GM18909 (cell line): ENCODE results near the gene PSPN.
A peak's percentile ranks its signal among the peaks of the same experiment; 100 is the strongest.
"Not testable (repeated sequence)": the region's sequence is repeated elsewhere in the genome, so short reads cannot be mapped to it uniquely, and the experiment has no call there.

Source experiments
- ATAC-seq: cut with Tn5 transposase; IDR thresholded peaks from one replicate; pipeline ENCODE4 v1.9.1; 2021; ENCODE audit warnings: mild to moderate bottlenecking; ENCODE audit not compliant: unreplicated experiment, poor library complexity

PSPN gene

DNA sequence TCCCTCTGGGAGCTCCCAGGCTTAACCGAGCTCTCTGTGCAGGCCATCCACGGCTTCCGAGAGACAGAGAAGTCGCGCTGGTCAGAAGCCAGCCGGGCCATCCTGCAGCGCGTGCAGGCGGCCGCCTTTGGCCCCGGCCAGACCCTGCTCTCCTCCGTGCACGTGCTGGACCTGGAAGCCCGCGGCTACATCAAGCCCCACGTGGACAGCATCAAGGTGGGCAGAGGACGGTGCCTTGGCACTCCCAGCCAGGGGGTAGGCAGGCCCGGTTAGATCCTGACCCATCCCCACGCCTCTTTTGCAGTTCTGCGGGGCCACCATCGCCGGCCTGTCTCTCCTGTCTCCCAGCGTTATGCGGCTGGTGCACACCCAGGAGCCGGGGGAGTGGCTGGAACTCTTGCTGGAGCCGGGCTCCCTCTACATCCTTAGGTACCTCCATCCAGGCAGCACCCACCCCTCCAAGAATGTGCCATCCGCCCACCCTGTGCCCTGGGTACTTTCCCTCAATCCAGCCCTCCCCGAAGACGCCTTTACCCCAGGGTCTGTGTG is 1.5 kb downstream of the PSPN start:
- no peak for ATAC-seq

DNA sequence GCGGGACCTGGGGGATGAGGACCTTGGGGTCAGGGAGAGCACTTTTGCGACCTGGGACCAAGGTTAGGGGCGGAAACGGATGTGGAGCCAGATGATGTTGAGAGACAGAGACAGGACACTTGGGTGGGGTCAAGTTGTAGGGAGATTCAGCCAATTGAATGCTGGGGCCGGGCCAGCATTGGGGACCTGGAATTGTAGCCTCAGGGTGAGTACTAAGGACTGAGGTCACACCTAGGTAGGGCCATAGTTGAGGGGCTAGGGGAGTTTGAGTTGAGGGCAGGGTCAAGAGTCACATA is 2.0 kb downstream of the PSPN start:
- no peak for ATAC-seq

DNA sequence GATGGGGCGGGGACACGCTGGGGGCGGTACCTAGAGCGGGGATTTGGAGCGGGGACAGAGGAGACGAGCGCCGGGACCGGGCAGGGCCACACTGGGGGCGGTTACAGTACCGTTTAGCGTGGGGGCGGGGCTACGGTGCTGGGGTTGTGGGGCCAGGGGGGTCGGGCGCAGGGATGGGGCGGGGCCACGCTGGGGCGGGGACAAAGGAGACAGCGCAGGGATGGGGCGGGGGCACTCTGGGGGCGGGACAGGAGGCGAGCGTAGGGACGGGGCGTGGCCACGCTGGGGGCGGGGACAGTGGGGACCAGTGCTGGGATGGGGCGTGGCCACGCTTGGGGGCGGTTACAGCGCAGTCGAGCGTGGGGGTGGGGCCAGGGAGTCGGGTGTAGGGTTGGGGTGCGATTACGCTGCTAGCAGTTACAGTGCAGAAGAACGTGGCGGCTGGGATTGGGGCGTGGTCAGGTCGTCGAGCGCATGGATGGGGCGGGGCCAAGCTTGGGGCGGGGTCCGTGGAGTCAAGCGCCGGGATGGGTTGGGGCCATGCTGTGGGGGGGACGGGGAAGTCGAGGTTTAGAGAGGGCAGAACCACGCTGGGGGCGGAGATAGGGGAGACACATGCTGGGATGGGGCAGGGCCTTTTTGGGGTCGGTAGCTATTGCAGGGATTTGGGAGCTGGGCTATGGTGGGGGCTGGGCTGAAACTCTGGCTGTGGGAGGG is 2.5 kb downstream of the PSPN start:
- peak; percentile 65 for ATAC-seq

DNA sequence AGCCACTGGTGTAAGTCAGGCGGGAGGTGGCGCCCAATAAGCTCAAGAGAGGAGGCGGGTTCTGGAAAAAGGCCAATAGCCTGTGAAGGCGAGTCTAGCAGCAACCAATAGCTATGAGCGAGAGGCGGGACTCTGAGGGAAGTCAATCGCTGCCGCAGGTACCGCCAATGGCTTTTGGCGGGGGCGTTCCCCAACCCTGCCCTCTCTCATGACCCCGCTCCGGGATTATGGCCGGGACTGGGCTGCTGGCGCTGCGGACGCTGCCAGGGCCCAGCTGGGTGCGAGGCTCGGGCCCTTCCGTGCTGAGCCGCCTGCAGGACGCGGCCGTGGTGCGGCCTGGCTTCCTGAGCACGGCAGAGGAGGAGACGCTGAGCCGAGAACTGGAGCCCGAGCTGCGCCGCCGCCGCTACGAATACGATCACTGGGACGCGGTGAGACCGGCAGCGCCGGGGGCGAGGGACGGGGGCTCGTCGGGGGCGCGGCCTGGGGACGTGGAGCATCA is 3.1 kb downstream of the PSPN start, which contains the start of gene ALKBH7:
Gene ALKBH7 (plus strand): TSS at position 201 of the 502 bp plus-strand sequence. CDS start 27 bp downstream, at position 228.
- ATAC-seq: peak; percentile 73

DNA sequence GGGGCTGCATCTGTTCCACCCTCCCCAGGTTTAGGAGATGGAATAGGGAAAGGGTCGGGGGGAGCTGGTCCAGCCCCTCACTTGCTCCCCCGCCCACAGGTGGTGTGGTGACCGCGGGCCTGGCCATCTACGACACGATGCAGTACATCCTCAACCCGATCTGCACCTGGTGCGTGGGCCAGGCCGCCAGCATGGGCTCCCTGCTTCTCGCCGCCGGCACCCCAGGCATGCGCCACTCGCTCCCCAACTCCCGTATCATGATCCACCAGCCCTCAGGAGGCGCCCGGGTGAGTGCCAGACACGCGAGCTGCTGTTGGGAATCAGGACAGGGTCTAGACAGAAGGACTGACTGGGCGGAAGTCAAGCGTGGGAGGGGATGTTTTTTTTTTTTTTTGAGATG is 11.4 kb downstream of the PSPN start:
- no peak for ATAC-seq

DNA sequence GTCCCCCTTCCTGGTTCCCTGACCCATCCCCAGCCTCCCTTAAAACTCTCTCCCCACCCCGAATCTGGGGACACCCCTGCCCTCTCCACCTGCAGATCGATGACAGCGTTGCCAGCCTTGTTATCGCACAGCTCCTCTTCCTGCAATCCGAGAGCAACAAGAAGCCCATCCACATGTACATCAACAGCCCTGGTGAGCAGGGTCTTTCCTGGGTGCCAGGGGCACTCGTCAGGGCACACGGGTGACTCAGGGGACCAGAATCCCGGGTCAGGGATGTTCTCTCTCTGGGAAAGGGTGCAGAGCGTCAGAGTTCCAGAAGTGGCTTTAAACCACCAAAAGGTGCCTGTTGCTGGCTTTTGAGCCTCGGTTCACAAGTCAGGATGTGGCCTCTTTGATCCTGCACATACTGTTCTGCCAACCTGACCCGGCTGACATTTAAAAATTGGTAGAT is 13.4 kb downstream of the PSPN start:
- ATAC-seq: peak; percentile 15

DNA sequence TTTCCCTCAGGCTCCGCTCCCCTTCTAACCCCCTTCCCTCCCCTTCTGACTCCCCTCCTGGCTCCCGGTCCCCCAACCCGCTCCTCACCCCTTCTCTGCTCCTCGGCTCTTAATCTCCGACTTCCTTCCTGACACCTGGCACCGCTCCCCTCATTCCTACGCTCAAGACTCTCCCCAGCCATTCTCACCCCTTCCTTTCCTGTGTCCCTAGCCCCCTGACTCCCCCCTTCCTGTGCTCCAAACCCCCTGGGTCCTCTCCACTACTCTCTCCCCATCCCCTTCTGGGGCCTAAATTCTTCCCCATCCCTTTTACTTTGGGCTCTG is 13.7 kb downstream of the PSPN start:
- peak; percentile 2 for ATAC-seq

DNA sequence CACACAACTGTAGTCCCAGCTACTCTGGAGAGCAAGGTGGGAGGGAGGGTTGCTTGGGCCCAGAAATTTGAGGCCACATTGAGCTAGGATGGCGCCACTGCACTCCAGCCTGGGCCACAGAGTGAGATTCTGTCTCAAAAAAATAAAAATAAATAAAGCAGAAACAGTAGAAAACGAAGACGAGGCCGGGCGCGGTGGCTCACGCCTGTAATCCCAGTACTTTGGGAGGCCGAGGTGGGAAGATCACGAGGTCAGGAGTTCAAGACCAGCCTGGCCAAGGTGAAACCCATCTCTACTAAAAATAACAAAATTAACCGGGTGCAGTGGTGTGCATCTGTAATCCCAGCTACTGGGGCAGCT is 14.9 kb downstream of the PSPN start:
- not testable (repeated sequence) for ATAC-seq

DNA sequence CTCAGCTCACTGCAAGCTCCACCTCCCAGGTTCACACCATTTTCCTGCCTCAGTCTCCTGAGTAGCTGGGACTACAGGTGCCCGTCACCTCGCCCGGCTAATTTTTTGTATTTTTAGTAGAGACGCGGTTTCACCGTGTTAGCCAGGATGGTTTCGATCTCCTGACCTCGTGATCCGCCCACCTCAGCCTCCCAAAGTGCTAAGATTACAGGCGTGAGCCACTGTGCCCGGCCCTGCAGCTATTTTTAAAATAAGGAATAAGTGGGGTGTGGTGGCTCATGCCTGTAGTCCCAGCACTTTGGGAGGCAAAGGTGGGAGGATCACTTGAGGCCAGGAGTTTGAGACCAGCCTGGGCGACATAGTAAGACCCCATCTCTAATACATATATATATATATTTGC is 15.3 kb downstream of the PSPN start:
- not testable (repeated sequence) for ATAC-seq

DNA sequence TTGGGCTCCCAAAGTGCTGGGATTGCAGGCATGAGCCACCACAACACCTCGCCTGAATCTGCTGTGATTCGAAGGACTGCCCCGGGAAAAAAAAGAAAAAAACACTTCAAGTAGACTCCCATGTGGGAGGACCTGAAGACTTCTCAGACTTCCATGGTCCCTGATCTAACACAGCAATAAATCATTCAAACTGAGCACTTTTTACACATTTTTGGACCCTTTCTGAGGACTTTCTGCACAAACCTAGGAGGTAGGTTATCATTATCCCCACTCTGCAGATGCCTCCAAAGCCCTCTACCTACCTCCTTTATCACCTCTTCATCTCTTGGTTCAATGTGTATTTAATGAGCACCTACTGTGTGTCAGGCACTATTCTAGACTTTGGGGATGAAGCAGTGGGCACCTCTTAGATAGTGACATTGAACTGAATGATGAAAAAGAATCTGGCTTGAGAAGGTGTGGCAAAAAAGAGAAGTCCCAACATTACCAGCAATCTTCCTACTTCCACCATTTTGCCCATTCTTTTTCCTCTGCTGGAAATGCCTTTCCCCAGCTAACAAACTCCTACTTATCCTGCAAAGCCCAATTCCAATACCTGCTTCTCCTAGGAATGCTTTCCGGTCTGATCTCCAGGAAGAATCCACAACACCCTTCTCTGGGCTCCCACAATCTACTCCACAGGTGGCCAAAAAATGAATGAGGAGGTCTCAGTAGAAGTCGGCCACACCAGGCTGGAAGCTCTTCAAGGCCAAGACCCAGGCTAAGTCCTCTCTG is 16.0 kb downstream of the PSPN start:
- no peak for ATAC-seq

DNA sequence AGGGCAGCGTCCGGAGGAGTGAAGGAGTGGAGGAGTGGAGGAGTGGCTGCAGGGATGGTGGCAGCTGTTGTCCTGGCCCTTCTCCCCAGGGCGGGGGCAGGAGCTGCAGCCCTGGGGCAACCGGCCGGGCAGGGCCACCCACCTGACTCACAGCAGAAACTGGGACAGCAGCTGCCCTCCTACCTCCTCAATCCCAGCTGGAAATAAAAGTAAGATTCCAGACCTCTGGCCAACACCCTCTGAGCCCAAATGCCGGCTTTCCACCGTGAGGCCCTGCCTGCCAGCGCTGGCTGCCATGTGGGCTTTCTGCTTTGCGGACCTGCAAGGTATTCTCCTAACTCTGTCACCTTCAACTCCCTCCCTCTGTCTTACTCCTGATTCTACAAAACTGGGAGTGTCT is 17.7 kb downstream of the PSPN start:
- ATAC-seq: no peak

DNA sequence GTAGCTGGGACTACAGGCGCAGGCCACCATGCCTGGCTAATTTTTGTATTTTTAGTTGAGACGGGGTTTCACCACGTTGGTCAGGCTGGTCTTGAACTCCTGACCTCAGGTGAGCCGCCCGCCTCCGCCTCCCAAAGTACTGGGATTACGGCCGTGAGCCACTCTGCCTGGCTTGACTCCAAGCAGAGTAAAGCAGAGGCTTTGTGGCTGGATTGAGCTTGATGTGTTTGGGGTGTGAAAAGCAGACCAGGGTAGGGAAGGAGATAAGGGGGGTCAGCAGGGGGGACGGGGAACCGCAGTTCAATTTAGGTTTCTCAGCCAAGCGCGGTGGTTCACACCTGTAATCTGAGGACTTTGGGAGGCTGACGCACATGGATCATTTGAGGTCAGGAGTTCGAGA is 18.6 kb downstream of the PSPN start:
- no peak for ATAC-seq

DNA sequence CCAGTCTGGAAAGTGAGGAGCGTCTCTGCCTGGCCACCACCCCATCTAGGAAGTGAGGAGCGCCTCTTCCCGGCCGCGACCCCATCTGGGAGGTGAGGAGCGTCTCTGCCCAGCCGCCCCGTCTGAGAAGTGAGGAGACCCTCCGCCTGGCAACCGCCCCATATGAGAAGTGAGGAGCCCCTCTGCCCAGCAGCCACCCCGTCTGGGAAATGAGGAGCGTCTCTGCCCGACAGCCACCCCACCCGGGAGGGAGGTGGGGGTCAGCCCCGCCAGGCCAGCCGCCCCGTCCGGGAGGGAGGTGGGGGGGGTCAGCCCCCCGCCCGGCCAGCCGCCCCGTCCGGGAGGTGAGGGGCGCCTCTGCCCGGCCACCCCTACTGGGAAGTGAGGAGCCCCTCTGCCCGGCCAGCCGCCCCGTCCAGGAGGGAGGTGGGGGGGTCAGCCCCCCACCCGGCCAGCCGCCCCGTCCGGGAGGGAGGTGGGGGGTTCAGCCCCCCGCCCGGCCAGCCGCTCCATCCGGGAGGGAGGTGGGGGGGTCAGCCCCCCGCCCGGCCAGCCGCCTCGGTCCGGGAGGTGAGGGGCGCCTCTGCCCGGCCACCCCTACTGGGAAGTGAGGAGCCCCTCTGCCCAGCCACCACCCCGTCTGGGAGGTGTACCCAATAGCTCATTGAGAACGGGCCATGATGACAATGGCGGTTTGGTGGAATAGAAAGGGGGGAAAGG is 20.3 kb downstream of the PSPN start:
- ATAC-seq: not testable (repeated sequence)

DNA sequence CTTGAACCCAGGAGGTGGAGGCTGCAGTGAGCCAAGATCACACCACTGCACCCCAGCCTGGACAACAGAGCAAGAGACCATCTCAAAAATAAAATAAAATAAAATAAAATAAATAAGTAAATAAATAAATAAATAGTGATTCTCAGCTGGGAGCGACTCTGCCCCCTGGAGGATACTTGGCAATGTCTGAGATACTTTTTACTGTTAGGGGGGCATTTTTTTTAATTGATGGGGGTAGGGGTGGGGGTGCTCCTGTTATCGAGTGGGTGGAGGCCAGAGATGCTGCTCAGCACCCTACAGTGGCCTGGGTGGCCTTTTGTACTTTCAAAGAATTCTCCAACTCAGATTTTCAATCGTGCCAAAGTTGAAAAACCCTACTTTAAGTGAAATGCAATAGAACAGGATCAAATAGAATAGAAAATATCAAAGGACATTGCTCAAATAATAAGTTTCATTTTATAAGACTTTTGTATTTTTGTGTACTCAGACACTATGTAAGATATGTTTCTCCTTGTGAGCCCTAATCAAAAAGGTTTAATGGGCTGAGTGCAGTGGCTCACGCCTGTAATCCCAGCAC is 21.5 kb downstream of the PSPN start:
- no peak for ATAC-seq

DNA sequence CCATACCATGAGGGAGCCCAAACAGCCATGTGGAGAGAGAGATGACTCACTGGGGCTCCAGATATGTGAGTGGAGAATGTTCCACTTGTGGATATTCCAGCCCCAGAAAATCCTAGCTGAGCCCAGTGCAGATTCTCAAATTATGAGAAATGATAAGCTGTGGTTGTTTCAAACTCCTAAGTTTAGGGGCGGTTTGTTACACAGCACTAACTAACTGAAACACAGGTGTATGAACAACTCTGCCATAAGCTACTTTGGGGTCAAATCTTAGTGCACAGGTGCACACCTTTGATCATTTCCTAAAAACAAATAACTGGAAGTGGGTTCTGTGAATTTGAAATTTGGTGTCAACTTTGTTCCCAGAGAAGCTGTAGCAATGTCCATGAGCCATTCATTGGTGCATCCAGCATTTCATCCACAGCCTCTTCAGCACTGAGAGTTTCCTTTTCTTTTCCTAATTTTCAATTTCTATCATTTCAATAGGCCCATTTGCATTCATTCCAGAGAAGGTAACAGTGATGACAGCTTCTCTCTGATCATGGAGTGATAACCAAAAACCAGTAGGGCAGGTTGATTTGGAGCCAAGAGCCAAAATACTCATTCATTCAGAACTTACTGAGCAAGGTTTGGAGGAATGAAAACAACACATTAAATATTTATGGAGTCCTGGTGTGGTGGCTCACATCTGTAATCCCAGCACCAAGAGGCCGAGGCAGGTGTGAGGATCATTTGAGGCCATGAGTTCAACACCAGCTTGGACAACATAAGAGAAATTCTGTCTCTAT is 23.2 kb downstream of the PSPN start:
- no peak for ATAC-seq

DNA sequence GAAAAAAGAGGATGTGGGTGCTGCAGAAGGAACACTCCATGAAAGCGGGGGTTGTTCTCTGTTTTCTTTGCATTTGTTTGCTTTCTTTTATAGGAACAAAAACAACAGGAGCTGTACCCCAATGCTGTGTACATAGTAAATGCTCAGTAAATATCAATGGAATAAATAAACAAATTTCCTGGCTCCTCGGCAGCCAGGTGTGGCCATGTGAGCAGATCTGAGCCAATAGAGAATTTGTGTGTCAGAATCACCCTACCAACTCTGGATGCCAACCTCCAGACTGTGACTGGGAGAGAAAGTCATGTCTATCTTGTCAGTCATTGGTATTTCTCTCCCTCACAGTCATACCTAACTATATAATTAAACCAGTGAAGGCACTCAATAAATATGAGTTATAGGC is 25.0 kb downstream of the PSPN start:
- no peak for ATAC-seq

DNA sequence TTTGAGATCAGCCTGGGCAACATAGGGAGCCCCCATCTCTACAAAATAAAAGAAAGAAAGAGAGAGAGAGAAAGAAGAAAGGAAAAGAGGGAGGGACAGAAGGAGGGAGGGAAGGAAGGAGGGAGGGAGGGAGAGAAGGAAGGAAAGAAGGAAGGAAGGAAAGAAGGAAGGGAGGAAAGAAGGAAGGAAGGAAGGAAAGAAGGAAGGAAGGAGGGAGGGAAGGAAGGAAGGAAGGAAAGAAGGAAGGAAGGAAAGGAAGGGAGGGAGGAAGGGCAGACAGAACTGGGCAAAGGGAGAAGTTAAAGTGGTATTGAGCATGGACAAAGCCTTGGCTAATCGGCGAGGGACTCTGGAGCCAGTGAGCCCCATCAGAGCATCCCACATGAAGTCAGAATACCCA is 26.5 kb downstream of the PSPN start:
- not testable (repeated sequence) for ATAC-seq

DNA sequence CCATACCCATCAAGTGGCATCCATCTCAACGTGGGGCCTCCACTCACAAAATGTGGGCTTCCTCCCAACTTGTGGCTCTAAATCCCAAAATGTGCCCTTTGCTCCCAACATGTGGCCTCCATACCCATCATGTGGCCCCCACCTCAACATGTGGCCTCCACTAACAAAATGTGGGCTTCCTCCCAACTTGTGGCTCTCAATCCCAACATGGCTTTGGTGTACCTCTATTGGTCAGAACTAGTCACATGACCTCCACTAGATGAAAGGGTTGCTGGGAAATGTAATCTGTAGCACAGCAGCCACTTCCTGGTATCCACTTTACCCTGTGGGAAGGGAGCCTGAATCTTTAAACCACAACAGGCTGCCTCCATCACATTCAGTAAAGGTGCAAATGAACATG is 32.3 kb downstream of the PSPN start:
- ATAC-seq: no peak

DNA sequence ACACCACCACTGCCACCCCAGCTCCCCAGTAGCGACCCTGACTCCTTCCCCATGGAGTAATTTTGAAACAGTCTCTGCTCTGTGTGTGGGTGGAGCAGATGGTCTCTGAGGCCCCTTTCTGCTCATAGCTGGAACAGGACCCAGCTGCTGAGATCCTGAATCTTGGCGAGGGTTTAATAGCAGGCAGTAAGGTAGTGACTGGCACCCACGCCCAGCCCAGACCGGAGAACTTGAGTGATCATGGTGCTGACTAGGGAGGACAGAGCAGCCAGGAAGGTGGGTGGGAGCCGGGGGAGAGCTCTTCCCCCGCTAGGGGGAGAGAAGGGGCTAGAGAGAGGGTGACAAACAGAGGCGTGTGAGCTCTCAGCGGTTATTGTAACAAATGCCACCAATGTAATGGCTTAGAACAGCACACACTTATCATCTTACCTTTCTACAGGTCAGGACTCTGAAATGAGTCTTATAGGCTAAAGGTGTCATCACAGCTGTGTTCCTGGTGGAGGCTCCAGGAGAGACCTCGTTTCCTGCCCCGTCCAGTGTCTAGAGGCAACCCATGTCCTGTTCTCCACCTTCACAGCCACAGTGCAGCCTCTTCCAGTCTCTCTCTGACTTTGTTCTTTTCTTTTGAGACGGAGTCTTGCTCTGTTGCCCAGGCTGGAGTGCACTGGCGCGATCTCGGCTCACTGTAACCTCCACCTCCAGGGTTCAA is 35.1 kb downstream of the PSPN start:
- ATAC-seq: no peak
